ENCODE measurements around the gene ZNF814. TPM values are rescaled to one million over a fixed set of nuclear protein-coding genes. Genes with fewer than 3 reads are reported as not detected.

ZNF814 gene
- total and polyA plus RNA-seq, 4 donors, result 7.2 to 29.4 (median 11.7) TPM

- Histone ChIP-seq H3K9me3 (ENCODE audit: control insufficient read depth in 4 of 4, insufficient read depth in 3 of 4, low read length in 3 of 4) (peaks cover 0 to 6% (median 0%) of the 10 kb centered on the region in 4 donors), H3K4me3 (peak overlapping the region; percentile 86), H3K4me1 (ENCODE audit: control insufficient read depth in 5 of 5, insufficient read depth in 5 of 5, low read length in 5 of 5) (peaks cover 2 to 8% (median 3%) of the 10 kb centered on the region in 5 donors), H3K36me3 (ENCODE audit: control insufficient read depth in 4 of 4, insufficient read depth in 4 of 4, low read length in 4 of 4) (peaks cover 0 to 7% (median 4%) of the 10 kb centered on the region in 4 donors), H3K27ac (ENCODE audit: low read depth in 1 of 2, low read length in 1 of 2) (no peak overlapping the region), H3K27me3 (ENCODE audit: control insufficient read depth in 3 of 3, insufficient read depth in 3 of 3, low read length in 2 of 3) (no peaks in the 10 kb centered on the region), H3K9ac (ENCODE audit: insufficient read depth in 1 of 2, low read length in 2 of 2) (peak overlapping the region in 1 of 2 donors; percentile 89)
- DNase-seq (no peak), ATAC-seq (ENCODE audit: insufficient read depth, low FRiP score) (no peak)
- 78 to 92% methylated on average over 6 of the region's 6 CpGs for WGBS, 2 donors
- TF ChIP-seq CTCF (IDR thresholded peaks at IDR 0.05; ENCODE audit: control extremely low read depth, extremely low read depth), result no peak
These were observed 68.2 kb downstream of the ZNF814 start for GRCh38 chr19:57820599-57820998.

- 0 to 2% methylated on average over 44 of the region's 44 CpGs for WGBS, 2 donors
- ATAC-seq (ENCODE audit: insufficient read depth, low FRiP score), result peak; percentile 87
These were observed 69.2 kb downstream of the ZNF814 start for GRCh38 chr19:57819475-57820148.

GRCh38 chr19:57818378-57818777 lies 70.5 kb downstream of the ZNF814 start:
- 91 to 92% methylated on average over 7 of the region's 7 CpGs for WGBS, 2 donors
- DNase-seq (no peak), ATAC-seq (ENCODE audit: insufficient read depth, low FRiP score) (no peak)
- no peak overlapping the region for H3K4me3 ChIP-seq
- H3K9me3 ChIP-seq (ENCODE audit: control insufficient read depth in 4 of 4, insufficient read depth in 3 of 4, low read length in 3 of 4), result no peaks in the 10 kb centered on the region
- peaks cover 3 to 23% (median 4%) of the 10 kb centered on the region in 5 donors for H3K4me1 ChIP-seq (ENCODE audit: control insufficient read depth in 5 of 5, insufficient read depth in 5 of 5, low read length in 5 of 5)
- no peak overlapping the region for H3K27ac ChIP-seq (ENCODE audit: low read depth in 1 of 2, low read length in 1 of 2)
- H3K36me3 ChIP-seq (ENCODE audit: control insufficient read depth in 4 of 4, insufficient read depth in 4 of 4, low read length in 4 of 4), result peaks cover 0 to 6% (median under 1%) of the 10 kb centered on the region in 4 donors
- H3K9ac ChIP-seq (ENCODE audit: insufficient read depth in 1 of 2, low read length in 2 of 2), result no peak overlapping the region
- no peak for TF ChIP-seq CTCF (IDR thresholded peaks at IDR 0.05; ENCODE audit: control extremely low read depth, extremely low read depth)
- H3K27me3 ChIP-seq (ENCODE audit: control insufficient read depth in 3 of 3, insufficient read depth in 3 of 3, low read length in 2 of 3), result no peaks in the 10 kb centered on the region

More at GRCh38 chr19:57819475-57820148, 69.2 kb downstream of the ZNF814 start:
- H3K4me3 ChIP-seq, result peak overlapping the region; percentile 86
- DNase-seq, result peak; percentile 86 to 97 (median 90)
- H3K36me3 ChIP-seq (ENCODE audit: control insufficient read depth in 4 of 4, insufficient read depth in 4 of 4, low read length in 4 of 4), result peaks cover 0 to 6% (median 3%) of the 10 kb centered on the region in 4 donors
- H3K27ac ChIP-seq (ENCODE audit: low read depth in 1 of 2, low read length in 1 of 2), result peak overlapping the region; percentile 67 to 78
- H3K27me3 ChIP-seq (ENCODE audit: control insufficient read depth in 3 of 3, insufficient read depth in 3 of 3, low read length in 2 of 3), result no peaks in the 10 kb centered on the region
- H3K9me3 ChIP-seq (ENCODE audit: control insufficient read depth in 4 of 4, insufficient read depth in 3 of 4, low read length in 3 of 4), result peaks cover 0 to 2% (median 0%) of the 10 kb centered on the region in 4 donors
- H3K4me1 ChIP-seq (ENCODE audit: control insufficient read depth in 5 of 5, insufficient read depth in 5 of 5, low read length in 5 of 5), result peaks cover 2 to 13% (median 3%) of the 10 kb centered on the region in 5 donors
- TF ChIP-seq CTCF (IDR thresholded peaks at IDR 0.05; ENCODE audit: control extremely low read depth, extremely low read depth), result no peak
- H3K9ac ChIP-seq (ENCODE audit: insufficient read depth in 1 of 2, low read length in 2 of 2), result peak overlapping the region; percentile 64 to 89
